Measurements from ENCODE around the gene EIF5AL1. TPM values are rescaled to one million over a fixed set of nuclear protein-coding genes. Genes with fewer than 3 reads are reported as not detected.

The EIF5AL1 gene
- total and polyA plus RNA-seq, 9 of the 15 experiments (the other 6 are each of a cell fraction or from before 2014, with no cell fraction given): 0.03 to 3.4 (median 0.53) TPM; not detected in 1

DNA sequence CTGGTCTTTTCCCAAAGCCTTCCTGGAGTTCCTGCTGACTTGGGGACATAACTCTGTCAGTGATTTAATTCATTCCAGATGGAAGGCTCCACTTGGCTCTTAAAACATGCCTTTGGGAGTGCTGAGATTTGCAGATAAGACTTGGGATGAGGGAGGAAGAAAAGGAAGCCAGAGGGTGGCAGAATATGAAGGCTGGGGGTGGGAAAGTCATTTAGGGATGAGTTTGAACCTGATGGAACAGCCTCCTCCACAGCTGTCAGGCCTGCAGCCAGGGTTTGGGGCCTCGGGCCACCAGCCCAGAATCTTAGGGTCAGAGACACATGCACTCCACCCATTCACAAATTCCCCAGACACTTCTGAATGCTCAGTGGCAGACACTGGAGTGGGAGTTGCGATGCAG lies 28.4 kb upstream of the EIF5AL1 start (continued):
- TF ChIP-seq FOXK2 (conservative IDR thresholded peaks at IDR 0.05 in 1 of 2, IDR thresholded peaks at IDR 0.05 in 1 of 2; ENCODE audit: low read depth in 2 of 2): no peak
- TF ChIP-seq, protein P1, sequence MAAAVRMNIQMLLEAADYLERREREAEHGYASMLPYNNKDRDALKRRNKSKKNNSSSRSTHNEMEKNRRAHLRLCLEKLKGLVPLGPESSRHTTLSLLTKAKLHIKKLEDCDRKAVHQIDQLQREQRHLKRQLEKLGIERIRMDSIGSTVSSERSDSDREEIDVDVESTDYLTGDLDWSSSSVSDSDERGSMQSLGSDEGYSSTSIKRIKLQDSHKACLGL (CRISPR knock-in tag; IDR thresholded peaks at IDR 0.05; ENCODE audit: borderline replicate concordance, poor library complexity, severe bottlenecking): no peak
- TF ChIP-seq CTBP1 (IDR thresholded peaks at IDR 0.05; ENCODE audit: borderline replicate concordance): no peak
- TF ChIP-seq, protein P2, sequence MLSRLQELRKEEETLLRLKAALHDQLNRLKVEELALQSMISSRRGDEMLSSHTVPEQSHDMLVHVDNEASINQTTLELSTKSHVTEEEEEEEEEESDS (CRISPR knock-in tag; IDR thresholded peaks at IDR 0.05): no peak

DNA sequence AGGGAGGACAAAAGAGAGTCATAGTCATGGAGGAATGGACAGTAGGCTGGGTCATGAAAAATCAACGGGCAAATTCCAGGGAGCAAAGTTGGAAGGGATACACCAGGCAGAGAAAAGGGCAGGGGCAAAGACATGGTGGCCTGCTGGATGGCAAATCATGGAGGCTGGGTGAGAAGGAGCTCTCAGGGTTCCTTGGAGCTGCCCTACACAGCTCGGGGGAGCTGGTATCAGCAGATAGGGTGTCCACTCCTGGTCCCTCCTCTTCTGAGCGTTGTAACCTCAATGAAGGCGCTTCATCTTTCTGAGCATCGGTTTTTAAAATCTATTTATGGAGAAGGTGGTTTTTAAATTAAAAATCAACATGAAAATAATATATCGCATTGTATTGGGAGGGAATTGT lies 27.9 kb upstream of the EIF5AL1 start:
- no peak overlapping the region for H3K9ac ChIP-seq (ENCODE audit: insufficient read depth in 1 of 2, low read depth in 2 of 2, low read length in 2 of 2)
- no peak overlapping the region for H3K27ac ChIP-seq (ENCODE audit: extremely low read depth, low read depth, low read length)
- 2% methylated on average over 6 of the region's 6 CpGs for WGBS (ENCODE audit: insufficient coverage, low coverage, missing lambda C conversion rate)
- no peaks in the 10 kb centered on the region for H3K9me1 ChIP-seq (ENCODE audit: control insufficient read depth, insufficient read depth, low read length)
- no TSS peak for BruUV-seq (replicated peaks)
- no peak overlapping the region for H2AFZ ChIP-seq (ENCODE audit: low read depth, low read length)
- ChIA-PET CTCF (ENCODE audit: low intra/inter-chr PET ratio) (no interaction called here), POLR2A (no interaction called here)
- no peaks in the 10 kb centered on the region for H3K79me2 ChIP-seq (ENCODE audit: control insufficient read depth, insufficient read depth, low read length)
- peaks cover 0 to 7% of the 10 kb centered on the region in 2 experiments; a peak in 2 of 5 replicates for H3K4me1 ChIP-seq (replicated peaks in 1 of 2; ENCODE audit: control insufficient read depth in 2 of 2, insufficient read depth in 2 of 2, low read length in 2 of 2)
- TF ChIP-seq ZSCAN32 (CRISPR knock-in tag; IDR thresholded peaks at IDR 0.05): no peak
- TF ChIP-seq HOXB6 (CRISPR knock-in tag; IDR thresholded peaks at IDR 0.05; ENCODE audit: borderline replicate concordance): no peak
- TF ChIP-seq LEF1 (IDR thresholded peaks at IDR 0.05): no peak
- TF ChIP-seq, protein P3, sequence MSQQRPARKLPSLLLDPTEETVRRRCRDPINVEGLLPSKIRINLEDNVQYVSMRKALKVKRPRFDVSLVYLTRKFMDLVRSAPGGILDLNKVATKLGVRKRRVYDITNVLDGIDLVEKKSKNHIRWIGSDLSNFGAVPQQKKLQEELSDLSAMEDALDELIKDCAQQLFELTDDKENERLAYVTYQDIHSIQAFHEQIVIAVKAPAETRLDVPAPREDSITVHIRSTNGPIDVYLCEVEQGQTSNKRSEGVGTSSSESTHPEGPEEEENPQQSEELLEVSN (IDR thresholded peaks at IDR 0.05; ENCODE audit: borderline replicate concordance in 1 of 2, extremely low read depth in 1 of 2, insufficient read depth in 1 of 2, insufficient read length in 1 of 2, low read depth in 1 of 2, low read length in 1 of 2, poor library complexity in 1 of 2, severe bottlenecking in 1 of 2): no peak
- TF ChIP-seq ZNF3 (CRISPR knock-in tag; IDR thresholded peaks at IDR 0.05): no peak
- TF ChIP-seq RAD21 (CRISPR knock-in tag; conservative IDR thresholded peaks at IDR 0.05 in 1 of 2, IDR thresholded peaks at IDR 0.05 in 1 of 2): no peak
- no peak for TF ChIP-seq XRCC4 (IDR thresholded peaks at IDR 0.05; ENCODE audit: extremely low read depth, insufficient read depth, insufficient read length)
- TF ChIP-seq SMARCB1 (IDR thresholded peaks at IDR 0.05; ENCODE audit: insufficient read length, low read depth): no peak
- TF ChIP-seq NFE2L1 (tag; IDR thresholded peaks at IDR 0.05; ENCODE audit: borderline replicate concordance, low read depth): no peak
- no peak for DNase-seq (ENCODE audit: extremely low read depth in 1 of 4, low spot score in 3 of 4)
- no peaks in the 10 kb centered on the region for H3K36me3 ChIP-seq (ENCODE audit: control insufficient read depth, insufficient read depth, low read length)
- H3K27me3 ChIP-seq (ENCODE audit: control insufficient read depth in 2 of 2, insufficient read depth in 2 of 2, low read length in 2 of 2): peaks cover 3 to 8% of the 10 kb centered on the region in 2 experiments; a peak in 3 of 5 replicates
- no peak overlapping the region for H3K4me3 ChIP-seq
- no peak for ATAC-seq
- H3K4me2 ChIP-seq (ENCODE audit: insufficient read depth, low read length): no peak overlapping the region
- H3K9me3 ChIP-seq (replicated peaks; ENCODE audit: control insufficient read depth, insufficient read depth, low read depth, low read length): no peaks in the 10 kb centered on the region
- in situ Hi-C loops (cut with MboI) (no loop called here), intact Hi-C loops (cut with micrococcal nuclease) (no loop called here)
- H4K20me1 ChIP-seq (replicated peaks; ENCODE audit: control insufficient read depth, insufficient read depth, low read length): no peaks in the 10 kb centered on the region; the same call in 1 of the 2 replicates
- no peak for FAIRE-seq
